ENCODE results near the gene C1orf232. TPM values are rescaled to one million over a fixed set of nuclear protein-coding genes. Genes with fewer than 3 reads are reported as not detected.

C1orf232 gene
- total RNA-seq, 1 donor from 2014 or later, result not detected

GRCh38 chr1:26169198-26169554 is 413 bp upstream of the C1orf232 start:
- H3K4me3 Mint-ChIP-seq, result peak overlapping the region; percentile 96
- peaks cover 31% of the 10 kb centered on the region for H3K4me1 Mint-ChIP-seq
- peak overlapping the region; percentile 67 for H3K27ac Mint-ChIP-seq
- peaks cover 8% of the 10 kb centered on the region for H3K36me3 Mint-ChIP-seq (ENCODE audit: low read depth)
- peaks cover 13% of the 10 kb centered on the region for H3K27me3 Mint-ChIP-seq
- intact Hi-C loops (cut with micrococcal nuclease), result loop anchor here (1.0 to 10.0 kb wide), 4 partner anchors 65 to 226 kb away; partner anchors contain the start of gene CEP85
- no peak for DNase-seq
- H3K9me3 Mint-ChIP-seq, result no peaks in the 10 kb centered on the region

- H3K36me3 Mint-ChIP-seq (ENCODE audit: low read depth), result peaks cover 8% of the 10 kb centered on the region
- DNase-seq, result peak; percentile 59
- no peak overlapping the region for H3K4me3 Mint-ChIP-seq
- intact Hi-C loops (cut with micrococcal nuclease), result loop anchor here (5.0 to 10.0 kb wide), 2 partner anchors 111 to 228 kb away; no protein-coding TSS in a partner anchor
- H3K27me3 Mint-ChIP-seq, result peaks cover 30% of the 10 kb centered on the region
- H3K9me3 Mint-ChIP-seq, result no peaks in the 10 kb centered on the region
- no peak overlapping the region for H3K27ac Mint-ChIP-seq
- peaks cover 34% of the 10 kb centered on the region for H3K4me1 Mint-ChIP-seq
These were observed 2.0 kb downstream of the C1orf232 start for GRCh38 chr1:26166719-26167281.

GRCh38 chr1:26164861-26165842 is 3.6 kb downstream of the C1orf232 start:
- Mint-ChIP-seq H3K36me3 (ENCODE audit: low read depth) (peaks cover under 1% of the 10 kb centered on the region), H3K4me1 (peaks cover 28% of the 10 kb centered on the region), H3K4me3 (peak overlapping the region; percentile 72), H3K27ac (no peak overlapping the region), H3K9me3 (no peaks in the 10 kb centered on the region), H3K27me3 (peaks cover 35% of the 10 kb centered on the region)
- DNase-seq, result no peak
- intact Hi-C loops (cut with micrococcal nuclease), result loop anchor here (1.0 to 10.0 kb wide), 4 partner anchors 58 to 230 kb away; no protein-coding TSS in a partner anchor

- Mint-ChIP-seq H3K4me3 (peak overlapping the region; percentile 72), H3K36me3 (ENCODE audit: low read depth) (no peaks in the 10 kb centered on the region), H3K27ac (no peak overlapping the region), H3K27me3 (peaks cover 41% of the 10 kb centered on the region), H3K4me1 (peaks cover 27% of the 10 kb centered on the region), H3K9me3 (no peaks in the 10 kb centered on the region)
- DNase-seq, result peak; percentile 90
- intact Hi-C loops (cut with micrococcal nuclease), result loop anchor here (1.0 to 10.0 kb wide), 3 partner anchors 57 to 231 kb away; no protein-coding TSS in a partner anchor
These were observed 4.5 kb downstream of the C1orf232 start for GRCh38 chr1:26164036-26164860.

GRCh38 chr1:26163684-26164035 is 5.1 kb downstream of the C1orf232 start:
- H3K9me3 Mint-ChIP-seq, result no peaks in the 10 kb centered on the region
- peak overlapping the region; percentile 59 for H3K4me3 Mint-ChIP-seq
- no peak overlapping the region for H3K27ac Mint-ChIP-seq
- H3K36me3 Mint-ChIP-seq (ENCODE audit: low read depth), result no peaks in the 10 kb centered on the region
- H3K4me1 Mint-ChIP-seq, result peaks cover 25% of the 10 kb centered on the region
- peak; percentile 55 for DNase-seq
- intact Hi-C loops (cut with micrococcal nuclease), result loop anchor here (1.0 to 10.0 kb wide), 3 partner anchors 56 to 231 kb away; no protein-coding TSS in a partner anchor
- peaks cover 41% of the 10 kb centered on the region for H3K27me3 Mint-ChIP-seq

GRCh38 chr1:26162220-26162709 is 6.5 kb downstream of the C1orf232 start:
- intact Hi-C loops (cut with micrococcal nuclease), result loop anchor here (5.0 to 10.0 kb wide), 2 partner anchors 55 to 233 kb away; no protein-coding TSS in a partner anchor
- peaks cover 47% of the 10 kb centered on the region for H3K27me3 Mint-ChIP-seq
- no peaks in the 10 kb centered on the region for H3K36me3 Mint-ChIP-seq (ENCODE audit: low read depth)
- H3K4me1 Mint-ChIP-seq, result peaks cover 25% of the 10 kb centered on the region
- peak overlapping the region; percentile 78 for H3K4me3 Mint-ChIP-seq
- H3K9me3 Mint-ChIP-seq, result no peaks in the 10 kb centered on the region
- H3K27ac Mint-ChIP-seq, result no peak overlapping the region
- DNase-seq, result no peak

- Mint-ChIP-seq H3K9me3 (no peaks in the 10 kb centered on the region), H3K36me3 (ENCODE audit: low read depth) (no peaks in the 10 kb centered on the region), H3K4me1 (peaks cover 23% of the 10 kb centered on the region), H3K4me3 (peak overlapping the region; percentile 78), H3K27ac (no peak overlapping the region), H3K27me3 (peaks cover 45% of the 10 kb centered on the region)
- intact Hi-C loops (cut with micrococcal nuclease), result loop anchor here (5.0 to 10.0 kb wide), 2 partner anchors 54 to 233 kb away; no protein-coding TSS in a partner anchor
- peak; percentile 82 for DNase-seq
These were observed 7.1 kb downstream of the C1orf232 start for GRCh38 chr1:26161415-26162219.

GRCh38 chr1:26160527-26161414 is 8.0 kb downstream of the C1orf232 start:
- DNase-seq, result no peak
- no peaks in the 10 kb centered on the region for H3K9me3 Mint-ChIP-seq
- peak overlapping the region; percentile 48 for H3K27ac Mint-ChIP-seq
- no peaks in the 10 kb centered on the region for H3K36me3 Mint-ChIP-seq (ENCODE audit: low read depth)
- peaks cover 18% of the 10 kb centered on the region for H3K4me1 Mint-ChIP-seq
- intact Hi-C loops (cut with micrococcal nuclease), result loop anchor here (5.0 to 10.0 kb wide), 2 partner anchors 53 to 234 kb away; no protein-coding TSS in a partner anchor
- H3K4me3 Mint-ChIP-seq, result peak overlapping the region; percentile 41
- peaks cover 52% of the 10 kb centered on the region for H3K27me3 Mint-ChIP-seq

- intact Hi-C loops (cut with micrococcal nuclease), result loop anchor here (5.0 to 10.0 kb wide), 2 partner anchors 52 to 235 kb away; no protein-coding TSS in a partner anchor
- Mint-ChIP-seq H3K27me3 (peaks cover 56% of the 10 kb centered on the region), H3K27ac (no peak overlapping the region), H3K4me1 (peaks cover 8% of the 10 kb centered on the region), H3K36me3 (ENCODE audit: low read depth) (no peaks in the 10 kb centered on the region), H3K9me3 (no peaks in the 10 kb centered on the region), H3K4me3 (no peak overlapping the region)
- no peak for DNase-seq
These were observed 9.1 kb downstream of the C1orf232 start for GRCh38 chr1:26159743-26160039.

- H3K4me1 Mint-ChIP-seq, result peaks cover 5% of the 10 kb centered on the region
- no peak within 1 kb of the TSS for H3K4me3 Mint-ChIP-seq
- H3K27ac Mint-ChIP-seq, result no peak within 1 kb of the TSS
- DNase-seq, result no peak
- no peaks in the 10 kb centered on the region for H3K9me3 Mint-ChIP-seq
- no peaks in the 10 kb centered on the region for H3K36me3 Mint-ChIP-seq (ENCODE audit: low read depth)
- intact Hi-C loops (cut with micrococcal nuclease), result no loop called here
- H3K27me3 Mint-ChIP-seq, result peaks cover 58% of the 10 kb centered on the region
These were observed 9.6 kb downstream of the C1orf232 start, which contains the start of gene FAM110D for GRCh38 chr1:26158908-26159742. Gene FAM110D (plus strand): TSS chr1:26159079. CDS start chr1:26161292, 2,213 bp downstream.

- intact Hi-C loops (cut with micrococcal nuclease), result no loop called here
- no peak overlapping the region for H3K4me3 Mint-ChIP-seq
- H3K27ac Mint-ChIP-seq, result no peak overlapping the region
- no peaks in the 10 kb centered on the region for H3K9me3 Mint-ChIP-seq
- no peak for DNase-seq
- no peaks in the 10 kb centered on the region for H3K36me3 Mint-ChIP-seq (ENCODE audit: low read depth)
- H3K4me1 Mint-ChIP-seq, result peaks cover 5% of the 10 kb centered on the region
- peaks cover 59% of the 10 kb centered on the region for H3K27me3 Mint-ChIP-seq
These were observed 10.4 kb downstream of the C1orf232 start for GRCh38 chr1:26158271-26158907.

Measured in activated CD4-positive, alpha-beta T cell treated with anti-CD3 and anti-CD28 coated beads, Interleukin-2, amount 10 ng/mL, durations not matched to agents 24 days and 14 days (primary cell).